H1 (cell line): ENCODE results near the gene NFIX.

Source experiments
- SP2 ChIP-seq: IDR thresholded peaks from 2 replicates; pipeline ENCODE4 v1.6.1; 2012; ENCODE audit warnings: mild to moderate bottlenecking, low read length, inconsistent platforms
- TF ChIP-seq, protein P1 (sequence below), 3 experiments: IDR thresholded peaks; 1 replicate in 2 of 3; 2 replicates in 1 of 3; pipeline versions ENCODE4 v1.5.1 to v1.6.1; 2011; ENCODE audit warnings: low read length in 3 of 3, mild to moderate bottlenecking in 3 of 3, inconsistent platforms in 2 of 3, low read depth in 1 of 3, moderate library complexity in 1 of 3; ENCODE audit not compliant: insufficient read depth in 1 of 3; ENCODE audit errors: control extremely low read depth in 1 of 3

DNA sequence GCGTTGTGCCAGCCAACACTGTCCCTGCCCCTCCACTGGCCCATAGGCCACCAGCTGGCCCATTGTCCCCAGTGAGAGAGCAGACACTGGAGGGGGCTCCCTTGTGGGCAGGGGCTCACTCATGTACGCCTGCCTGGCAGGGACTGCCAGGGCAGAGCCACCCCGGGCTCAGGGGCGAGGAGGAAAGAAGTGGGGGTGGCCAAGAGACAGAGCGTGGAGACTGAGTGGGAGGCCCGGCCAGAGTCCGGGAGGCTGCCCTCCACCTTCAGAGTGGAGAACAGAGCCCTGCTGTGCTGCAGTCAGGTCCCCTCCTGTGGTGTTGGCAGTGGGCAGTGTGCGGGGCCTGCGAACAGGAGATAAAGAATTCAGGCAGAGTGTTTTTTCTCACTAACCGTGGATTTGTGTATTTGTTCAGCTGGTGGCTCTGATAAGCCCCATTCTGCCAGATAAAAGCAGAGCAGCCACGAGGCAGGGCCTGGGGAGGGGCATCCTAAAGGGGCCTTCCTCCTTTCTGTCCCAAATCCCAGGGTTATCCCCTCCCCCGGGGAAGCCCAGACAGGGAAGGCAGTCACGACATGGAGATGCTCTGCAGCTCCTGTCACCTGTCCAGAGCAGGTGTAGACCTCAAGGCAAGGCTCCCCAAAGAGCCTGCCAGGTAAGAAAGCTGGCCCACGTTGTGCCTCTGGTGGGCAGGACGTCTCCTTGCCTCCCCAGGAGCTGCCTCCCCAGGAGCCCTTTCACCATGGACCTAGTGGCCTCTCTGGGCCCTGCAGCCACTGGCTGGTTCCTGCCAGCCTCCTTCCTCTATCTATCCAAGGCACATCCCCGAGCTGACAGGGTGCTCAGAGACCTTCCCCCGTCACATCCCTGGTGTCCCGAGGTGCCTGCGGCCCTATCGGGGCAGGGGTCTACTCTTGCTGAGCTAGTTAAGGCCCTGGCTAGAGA lies 74.4 kb downstream of the NFIX start:
- TF ChIP-seq, protein P1, sequence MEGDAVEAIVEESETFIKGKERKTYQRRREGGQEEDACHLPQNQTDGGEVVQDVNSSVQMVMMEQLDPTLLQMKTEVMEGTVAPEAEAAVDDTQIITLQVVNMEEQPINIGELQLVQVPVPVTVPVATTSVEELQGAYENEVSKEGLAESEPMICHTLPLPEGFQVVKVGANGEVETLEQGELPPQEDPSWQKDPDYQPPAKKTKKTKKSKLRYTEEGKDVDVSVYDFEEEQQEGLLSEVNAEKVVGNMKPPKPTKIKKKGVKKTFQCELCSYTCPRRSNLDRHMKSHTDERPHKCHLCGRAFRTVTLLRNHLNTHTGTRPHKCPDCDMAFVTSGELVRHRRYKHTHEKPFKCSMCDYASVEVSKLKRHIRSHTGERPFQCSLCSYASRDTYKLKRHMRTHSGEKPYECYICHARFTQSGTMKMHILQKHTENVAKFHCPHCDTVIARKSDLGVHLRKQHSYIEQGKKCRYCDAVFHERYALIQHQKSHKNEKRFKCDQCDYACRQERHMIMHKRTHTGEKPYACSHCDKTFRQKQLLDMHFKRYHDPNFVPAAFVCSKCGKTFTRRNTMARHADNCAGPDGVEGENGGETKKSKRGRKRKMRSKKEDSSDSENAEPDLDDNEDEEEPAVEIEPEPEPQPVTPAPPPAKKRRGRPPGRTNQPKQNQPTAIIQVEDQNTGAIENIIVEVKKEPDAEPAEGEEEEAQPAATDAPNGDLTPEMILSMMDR (IDR thresholded peaks at IDR 0.05; ENCODE audit: control extremely low read depth in 1 of 3, insufficient read depth in 1 of 3, low read depth in 1 of 3, low read length in 3 of 3): no peak
- no peak for TF ChIP-seq SP2
